Measurements from ENCODE around the gene AKR1B15. TPM values are rescaled to one million over a fixed set of nuclear protein-coding genes. Genes with fewer than 3 reads are reported as not detected.

The AKR1B15 gene
- total RNA-seq, 2 donors from 2014 or later, result not detected

GRCh38 chr7:134601459-134601858 is 52.5 kb downstream of the AKR1B15 start:
- Mint-ChIP-seq H3K27ac (no peak overlapping the region), H3K4me3 (no peak overlapping the region), H3K36me3 (ENCODE audit: low read depth) (no peaks in the 10 kb centered on the region), H3K9me3 (peaks cover 6% of the 10 kb centered on the region), H3K27me3 (peaks cover 17% of the 10 kb centered on the region), H3K4me1 (peaks cover 3% of the 10 kb centered on the region)
- ATAC-seq (replicated peaks), result no peak

DNA sequence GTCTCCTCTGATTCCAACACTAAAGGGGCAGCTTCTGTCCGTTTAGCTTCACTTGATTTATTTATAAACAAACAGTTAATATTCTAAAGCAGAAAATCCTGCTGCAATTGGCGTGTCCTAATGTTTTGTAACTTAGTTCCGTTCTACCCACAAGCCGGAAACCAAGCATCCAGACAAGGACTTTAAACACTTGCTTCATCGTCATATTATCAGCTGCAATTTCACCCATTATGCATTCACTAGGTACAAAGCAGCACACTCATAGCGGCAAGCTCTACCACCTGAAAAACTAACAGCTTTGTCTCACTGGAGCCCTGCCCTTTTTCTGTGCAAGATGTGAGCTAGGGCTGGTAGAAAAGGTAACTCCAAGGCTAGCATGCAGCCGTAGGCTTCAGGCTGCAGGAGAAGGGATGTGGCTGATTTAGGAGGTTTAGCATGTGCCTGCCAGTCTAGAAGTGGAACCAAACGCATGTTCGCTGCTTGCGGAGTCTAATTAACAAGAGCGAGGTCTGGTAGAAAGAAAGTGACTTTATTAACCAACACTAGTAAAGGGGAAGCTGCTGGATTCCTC is 54.1 kb downstream of the AKR1B15 start:
- Mint-ChIP-seq H3K4me1 (peaks cover 5% of the 10 kb centered on the region), H3K36me3 (ENCODE audit: low read depth) (no peaks in the 10 kb centered on the region), H3K4me3 (no peak overlapping the region), H3K27me3 (peaks cover 19% of the 10 kb centered on the region), H3K27ac (no peak overlapping the region), H3K9me3 (peaks cover 6% of the 10 kb centered on the region)
- no peak for ATAC-seq (replicated peaks)

DNA sequence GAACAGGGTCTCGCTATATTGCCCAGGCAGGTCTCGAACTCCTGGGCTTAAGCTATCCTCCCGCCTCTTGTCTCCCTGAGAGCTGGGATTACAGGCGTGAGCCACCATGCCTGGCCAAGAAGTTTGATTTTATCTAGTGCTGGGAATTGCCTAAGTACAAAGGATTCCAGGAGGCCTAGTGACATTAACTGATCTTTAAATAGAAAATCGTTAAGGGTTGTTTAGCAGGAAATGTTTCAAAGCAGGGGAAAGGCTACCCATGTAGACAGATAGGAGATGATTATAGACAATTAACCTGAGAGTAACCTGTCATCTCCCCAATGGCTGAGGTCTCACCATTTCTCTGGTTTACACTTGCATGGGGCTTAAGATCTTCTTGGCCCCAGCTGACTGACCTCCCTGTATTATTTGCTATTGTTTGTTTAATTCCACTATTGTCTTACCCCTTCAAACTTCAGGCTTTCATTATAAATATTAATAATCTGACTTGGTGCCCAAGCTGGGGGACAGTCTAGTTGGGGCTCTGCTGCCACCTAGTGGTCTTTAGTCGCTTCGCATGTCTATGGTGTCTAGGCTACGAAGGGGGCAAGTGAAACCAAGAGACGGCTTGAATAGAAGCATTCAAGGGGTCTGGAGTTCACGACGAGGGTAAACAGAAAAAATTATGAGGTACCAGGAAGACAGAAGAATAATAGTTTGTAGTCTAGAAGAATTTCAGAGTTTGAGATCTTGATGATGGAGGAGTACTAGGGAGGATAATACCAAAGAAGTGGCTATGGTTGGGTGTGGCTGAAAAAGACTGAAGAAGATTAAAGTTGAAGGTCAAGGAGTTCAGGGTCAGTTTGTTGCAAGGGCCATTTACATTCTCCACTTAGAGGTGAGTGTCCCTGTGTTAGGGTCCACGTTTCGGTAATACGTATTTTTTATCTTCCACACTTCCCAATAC is 57.3 kb downstream of the AKR1B15 start:
- H3K36me3 Mint-ChIP-seq (ENCODE audit: low read depth), result no peaks in the 10 kb centered on the region
- peaks cover 18% of the 10 kb centered on the region for H3K27me3 Mint-ChIP-seq
- peaks cover 5% of the 10 kb centered on the region for H3K4me1 Mint-ChIP-seq
- peak; percentile 81 for ATAC-seq (replicated peaks)
- no peak overlapping the region for H3K27ac Mint-ChIP-seq
- H3K9me3 Mint-ChIP-seq, result no peaks in the 10 kb centered on the region
- H3K4me3 Mint-ChIP-seq, result peak overlapping the region; percentile 19

DNA sequence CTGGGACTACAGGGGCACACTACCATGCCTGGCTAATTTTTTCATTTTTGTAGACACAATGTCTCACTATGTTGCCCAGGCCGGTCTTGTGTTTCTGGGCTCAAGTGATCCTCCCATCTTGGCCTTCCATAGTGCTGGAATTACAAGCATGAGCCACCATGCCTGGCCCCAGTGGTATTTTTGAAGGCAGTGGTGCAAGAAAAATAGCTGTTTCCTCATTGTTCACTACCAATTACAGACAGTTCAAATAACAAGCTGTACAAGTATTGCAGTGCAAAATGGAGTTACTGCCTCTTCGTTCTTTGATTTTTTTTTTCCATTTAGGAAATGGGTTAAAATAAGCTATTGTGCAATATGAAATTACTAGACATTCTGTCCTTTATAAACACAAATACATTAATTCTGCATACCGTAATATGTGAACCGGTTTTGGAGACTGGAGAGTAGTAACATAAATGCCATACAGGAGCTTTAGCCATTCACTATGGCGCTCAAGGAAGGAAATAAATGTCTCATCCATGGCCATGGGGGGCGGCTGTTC is 62.8 kb downstream of the AKR1B15 start:
- H3K27me3 Mint-ChIP-seq, result peaks cover 18% of the 10 kb centered on the region

GRCh38 chr7:134612197-134612596 is 63.3 kb downstream of the AKR1B15 start:
- no peak for ATAC-seq (replicated peaks)
- H3K36me3 Mint-ChIP-seq (ENCODE audit: low read depth), result no peaks in the 10 kb centered on the region
- peaks cover 10% of the 10 kb centered on the region for H3K4me1 Mint-ChIP-seq
- H3K4me3 Mint-ChIP-seq, result no peak overlapping the region
- H3K27me3 Mint-ChIP-seq, result peaks cover 21% of the 10 kb centered on the region
- H3K27ac Mint-ChIP-seq, result no peak overlapping the region
- H3K9me3 Mint-ChIP-seq, result no peaks in the 10 kb centered on the region

More for the DNA sequence above, 62.8 kb downstream of the AKR1B15 start:
- no peak overlapping the region for H3K4me3 Mint-ChIP-seq
- no peaks in the 10 kb centered on the region for H3K9me3 Mint-ChIP-seq
- no peak for ATAC-seq (replicated peaks)
- H3K27ac Mint-ChIP-seq, result no peak overlapping the region
- H3K4me1 Mint-ChIP-seq, result peaks cover 10% of the 10 kb centered on the region
- H3K36me3 Mint-ChIP-seq (ENCODE audit: low read depth), result no peaks in the 10 kb centered on the region

DNA sequence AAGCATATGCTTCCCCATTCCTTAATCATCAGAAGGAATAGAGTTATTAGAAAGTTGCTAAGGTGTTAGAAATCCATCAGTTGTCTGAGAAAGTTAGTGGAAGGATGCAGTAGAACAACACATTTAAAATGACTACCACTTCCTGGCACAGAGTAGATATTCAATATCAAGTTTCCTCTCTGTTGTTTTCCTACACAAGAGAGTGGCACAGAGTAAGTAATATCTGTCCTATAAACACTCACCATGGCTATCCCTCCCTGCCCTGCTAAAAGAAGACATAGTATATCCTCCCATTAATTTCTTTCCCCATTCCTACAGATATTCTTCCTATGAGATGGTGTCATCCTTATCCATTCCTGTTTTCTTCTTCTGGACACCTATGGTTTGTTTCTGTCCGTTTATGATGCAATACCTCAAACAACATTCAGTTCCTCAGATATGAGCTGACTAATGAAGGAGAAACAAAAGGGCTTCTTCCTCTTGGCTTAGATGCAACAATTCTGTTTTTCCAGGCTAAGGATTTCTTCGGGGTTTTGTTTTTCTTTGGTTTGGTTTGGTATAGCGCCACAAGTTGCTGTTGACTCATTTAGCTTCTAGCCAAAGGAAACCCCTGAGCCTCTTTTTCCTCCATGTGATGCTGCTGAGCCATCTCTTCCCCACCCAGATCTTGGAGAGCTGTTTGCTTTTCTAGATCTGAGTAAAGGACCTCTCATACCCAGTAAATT is 64.9 kb downstream of the AKR1B15 start:
- ATAC-seq (replicated peaks), result peak; percentile 91
- Mint-ChIP-seq H3K9me3 (no peaks in the 10 kb centered on the region), H3K4me1 (peaks cover 10% of the 10 kb centered on the region), H3K36me3 (ENCODE audit: low read depth) (no peaks in the 10 kb centered on the region), H3K27ac (peak overlapping the region; percentile 74), H3K4me3 (peak overlapping the region; percentile 14), H3K27me3 (peaks cover 21% of the 10 kb centered on the region)

- no peak overlapping the region for H3K4me3 Mint-ChIP-seq
- peaks cover 10% of the 10 kb centered on the region for H3K4me1 Mint-ChIP-seq
- no peak overlapping the region for H3K27ac Mint-ChIP-seq
- no peak for ATAC-seq (replicated peaks)
- H3K9me3 Mint-ChIP-seq, result no peaks in the 10 kb centered on the region
- H3K27me3 Mint-ChIP-seq, result peaks cover 18% of the 10 kb centered on the region
- H3K36me3 Mint-ChIP-seq (ENCODE audit: low read depth), result no peaks in the 10 kb centered on the region
Measured at GRCh38 chr7:134616611-134617010, 67.7 kb downstream of the AKR1B15 start.

- peak; percentile 32 for ATAC-seq (replicated peaks)
- Mint-ChIP-seq H3K27me3 (peaks cover 32% of the 10 kb centered on the region), H3K9me3 (no peaks in the 10 kb centered on the region), H3K4me3 (no peak overlapping the region), H3K4me1 (peaks cover 5% of the 10 kb centered on the region), H3K27ac (no peak overlapping the region), H3K36me3 (ENCODE audit: low read depth) (no peaks in the 10 kb centered on the region)
Measured at GRCh38 chr7:134618756-134619530, 70.0 kb downstream of the AKR1B15 start.

GRCh38 chr7:134619627-134620331 is 70.9 kb downstream of the AKR1B15 start:
- Mint-ChIP-seq H3K9me3 (no peaks in the 10 kb centered on the region), H3K4me1 (no peaks in the 10 kb centered on the region), H3K4me3 (no peak overlapping the region), H3K27ac (no peak overlapping the region), H3K36me3 (ENCODE audit: low read depth) (no peaks in the 10 kb centered on the region), H3K27me3 (peaks cover 32% of the 10 kb centered on the region)
- ATAC-seq (replicated peaks), result peak; percentile 65

- Mint-ChIP-seq H3K9me3 (no peaks in the 10 kb centered on the region), H3K27me3 (peaks cover 34% of the 10 kb centered on the region), H3K36me3 (ENCODE audit: low read depth) (no peaks in the 10 kb centered on the region), H3K4me3 (no peak overlapping the region), H3K4me1 (no peaks in the 10 kb centered on the region), H3K27ac (no peak overlapping the region)
- ATAC-seq (replicated peaks), result no peak
Measured at GRCh38 chr7:134622303-134622995, 73.5 kb downstream of the AKR1B15 start.

- peaks cover 34% of the 10 kb centered on the region for H3K27me3 Mint-ChIP-seq
- no peaks in the 10 kb centered on the region for H3K9me3 Mint-ChIP-seq
- H3K4me1 Mint-ChIP-seq, result no peaks in the 10 kb centered on the region
Measured at GRCh38 chr7:134623193-134623592, 74.3 kb downstream of the AKR1B15 start.

GRCh38 chr7:134625550-134625949 is 76.6 kb downstream of the AKR1B15 start:
- Mint-ChIP-seq H3K36me3 (ENCODE audit: low read depth) (no peaks in the 10 kb centered on the region), H3K9me3 (no peaks in the 10 kb centered on the region), H3K4me1 (no peaks in the 10 kb centered on the region), H3K27ac (no peak overlapping the region), H3K27me3 (peaks cover 39% of the 10 kb centered on the region), H3K4me3 (no peak overlapping the region)
- ATAC-seq (replicated peaks), result no peak

More at GRCh38 chr7:134623193-134623592, 74.3 kb downstream of the AKR1B15 start:
- no peaks in the 10 kb centered on the region for H3K36me3 Mint-ChIP-seq (ENCODE audit: low read depth)
- no peak overlapping the region for H3K4me3 Mint-ChIP-seq
- no peak overlapping the region for H3K27ac Mint-ChIP-seq
- ATAC-seq (replicated peaks), result no peak
